HCT116 (cell line): ENCODE data around the gene POR. TPM values are rescaled to one million over a fixed set of nuclear protein-coding genes. Genes with fewer than 3 reads are reported as not detected.
"Not testable (repeated sequence)": the region's sequence is repeated elsewhere in the genome, so short reads cannot be mapped to it uniquely, and the experiment has no call there.

Source experiments
- ATAC-seq: fragments of 200-7000 bp; cut with Tn5 transposase; 2 replicates; pipeline ENCODE4 v1.9.1; 2020; ENCODE audit warnings: mild to moderate bottlenecking, moderate library complexity
- BruUV-seq: library from RNA; stranded (reverse); fragments of 400-500 nt; replicated peaks from 2 replicates; lab custom pipeline; 2021; lab: Mats Ljungman, UMichigan
- CTCF ChIA-PET: fragments of 300-600 bp; sonication (Branson Sonifier 250); formaldehyde crosslinking; loops from one replicate; lab custom pipeline; 2021; ENCODE audit warnings: antibody characterized with exemption; lab: Charles Lee
- POLR2A ChIA-PET: fragments of 300-600, 350-600 bp; sonication (Branson Sonifier 250); formaldehyde crosslinking; loops from one replicate; lab custom pipeline; 2021; ENCODE audit warnings: antibody characterized with exemption; lab: Charles Lee
- RAD21 ChIA-PET, 2 experiments: fragments of 300-600 bp; sonication (Branson Sonifier 250); formaldehyde crosslinking; loops; one replicate each; lab custom pipeline; 2023; ENCODE audit warnings: low total read pairs in 2 of 2; ENCODE audit not compliant: uncharacterized antibody in 2 of 2, unreplicated experiment in 2 of 2, low non-redundant PET in 1 of 2; lab: Charles Lee
- DNase-seq: peaks from one replicate; pipeline ENCODE4 v3.0.0-alpha.2; 2010; ENCODE audit warnings: low read depth, low spot score
- H2AFZ ChIP-seq: fragments of 200-600 bp; shearing (Covaris generic), sonication (generic); 2 replicates; pipeline ENCODE4 v1.6.1; 2017; ENCODE audit warnings: low read depth, mixed run types, mixed read lengths, antibody characterized with exemption, low read length; ENCODE audit not compliant: poor library complexity, severe bottlenecking
- H3K27ac ChIP-seq: 2 replicates; pipeline ENCODE4 v1.5.1; 2012; ENCODE audit warnings: low read depth, low read length
- H3K27me3 ChIP-seq: fragments of 200-600 bp; sonication (generic); 2 replicates; pipeline ENCODE4 v1.6.1; 2016; ENCODE audit warnings: mixed run types, low read length, mixed read lengths; ENCODE audit not compliant: insufficient read depth
- H3K36me3 ChIP-seq, 2 experiments: fragments of 200-500 bp in 1 of 2; fragments of 200-600 bp in 1 of 2; sonication (Bioruptor generic) in 1 of 2; sonication (generic) in 1 of 2; 2 replicates each; pipeline versions ENCODE4 v1.5.1 to v1.6.1; 2014 to 2016; ENCODE audit warnings: low read length in 2 of 2, inconsistent platforms in 1 of 2, mixed read lengths in 1 of 2, mixed run types in 1 of 2; ENCODE audit not compliant: insufficient read depth in 2 of 2, control insufficient read depth in 1 of 2
- H3K4me1 ChIP-seq, 2 experiments: fragments of 200-600 bp in 1 of 2; sonication (generic) in 1 of 2; 2 replicates each; pipeline versions ENCODE4 v1.5.1 to v1.6.1; 2012 to 2017; ENCODE audit warnings: low read length in 2 of 2, inconsistent platforms in 1 of 2, mild to moderate bottlenecking in 1 of 2, mixed read lengths in 1 of 2, mixed run types in 1 of 2, moderate library complexity in 1 of 2; ENCODE audit not compliant: insufficient read depth in 2 of 2, control insufficient read depth in 1 of 2
- H3K4me2 ChIP-seq: fragments of 200-600 bp; sonication (generic); 2 replicates; pipeline ENCODE4 v1.6.1; 2017; ENCODE audit warnings: mixed run types, low read length, mixed read lengths
- H3K4me3 ChIP-seq, 2 experiments: fragments of 200-600 bp in 1 of 2; sonication (generic) in 1 of 2; replicated peaks in 1 of 2; 2 replicates each; pipeline ENCODE4 v1.5.1; 2011 to 2016; ENCODE audit warnings: low read length in 2 of 2, control low read depth in 1 of 2, low read depth in 1 of 2, mild to moderate bottlenecking in 1 of 2, mixed read lengths in 1 of 2, mixed run types in 1 of 2
- H3K79me2 ChIP-seq: fragments of 200-600 bp; sonication (generic); 2 replicates; pipeline ENCODE4 v1.6.1; 2017; ENCODE audit warnings: mild to moderate bottlenecking, mixed run types, low read length, moderate library complexity, mixed read lengths; ENCODE audit not compliant: insufficient read depth
- H3K9ac ChIP-seq: fragments of 200-600 bp; sonication (generic); 2 replicates; pipeline ENCODE4 v1.6.1; 2016; ENCODE audit warnings: low read length, mixed read lengths
- H3K9me2 ChIP-seq: fragments of 200-600 bp; sonication (generic), shearing (Covaris generic); 2 replicates; pipeline ENCODE4 v1.6.1; 2017; ENCODE audit warnings: mixed run types, mild to moderate bottlenecking, moderate library complexity; ENCODE audit not compliant: insufficient read depth
- H3K9me3 ChIP-seq, 2 experiments: fragments of 200-500 bp in 1 of 2; fragments of 200-600 bp in 1 of 2; sonication (Bioruptor generic) in 1 of 2; sonication (generic) in 1 of 2; 2 replicates each; pipeline ENCODE4 v1.6.1; 2014 to 2017; ENCODE audit warnings: low read length in 2 of 2, mixed read lengths in 2 of 2, inconsistent platforms in 1 of 2, low read depth in 1 of 2, mild to moderate bottlenecking in 1 of 2, mixed run types in 1 of 2, moderate library complexity in 1 of 2; ENCODE audit not compliant: control insufficient read depth in 1 of 2, insufficient read depth in 1 of 2
- H4K20me1 ChIP-seq: fragments of 200-600 bp; sonication (generic), shearing (Covaris generic); 2 replicates; pipeline ENCODE4 v1.6.1; 2017; ENCODE audit warnings: mixed run types, mild to moderate bottlenecking, moderate library complexity; ENCODE audit not compliant: insufficient read depth
- EZH2 ChIP-seq: fragments of 200-600 bp; sonication (generic); IDR thresholded peaks from 2 replicates; pipeline ENCODE4 v1.6.1; 2017; ENCODE audit warnings: antibody characterized with exemption, mixed run types
- EZH2phosphoT487 ChIP-seq: fragments of 200-600 bp; IDR thresholded peaks from 2 replicates; pipeline ENCODE4 v1.6.1; 2018; ENCODE audit warnings: antibody characterized with exemption, borderline replicate concordance
- JUND ChIP-seq: IDR thresholded peaks from 2 replicates; pipeline ENCODE4 v1.6.1; 2012
- POLR2A ChIP-seq: IDR thresholded peaks from 2 replicates; pipeline ENCODE4 v1.7.0; 2011; ENCODE audit warnings: borderline replicate concordance; ENCODE audit not compliant: insufficient read depth, insufficient read length; ENCODE audit errors: extremely low read depth
- REST ChIP-seq: IDR thresholded peaks from 2 replicates; pipeline ENCODE4 v1.6.1; 2012; ENCODE audit warnings: low read depth
- SP1 ChIP-seq: IDR thresholded peaks from 2 replicates; pipeline ENCODE4 v1.6.1; 2012; ENCODE audit warnings: low read depth
- ZNF274 ChIP-seq: fragments of 200-500 bp; sonication (Bioruptor generic); IDR thresholded peaks from 2 replicates; pipeline ENCODE4 v1.6.1; 2014; ENCODE audit warnings: mild to moderate bottlenecking, low read depth, low read length, inconsistent platforms
- intact Hi-C: fragments of 100-400 bp; cut with micrococcal nuclease; formaldehyde crosslinking; loops from 2 replicates; pipeline ENCODE4 v1.10.0; 2022
- total RNA-seq: library from RNA; stranded (reverse); gene quantifications from one replicate; pipeline ENCODE4 v1.2.1, GENCODE V29; 2021; ENCODE audit not compliant: unreplicated experiment
- TF ChIP-seq, protein P1 (sequence below): IDR thresholded peaks from 2 replicates; pipeline ENCODE4 v1.6.1; 2012

POR gene
- total RNA-seq, 1 experiment from 2014 or later: 120 TPM

DNA sequence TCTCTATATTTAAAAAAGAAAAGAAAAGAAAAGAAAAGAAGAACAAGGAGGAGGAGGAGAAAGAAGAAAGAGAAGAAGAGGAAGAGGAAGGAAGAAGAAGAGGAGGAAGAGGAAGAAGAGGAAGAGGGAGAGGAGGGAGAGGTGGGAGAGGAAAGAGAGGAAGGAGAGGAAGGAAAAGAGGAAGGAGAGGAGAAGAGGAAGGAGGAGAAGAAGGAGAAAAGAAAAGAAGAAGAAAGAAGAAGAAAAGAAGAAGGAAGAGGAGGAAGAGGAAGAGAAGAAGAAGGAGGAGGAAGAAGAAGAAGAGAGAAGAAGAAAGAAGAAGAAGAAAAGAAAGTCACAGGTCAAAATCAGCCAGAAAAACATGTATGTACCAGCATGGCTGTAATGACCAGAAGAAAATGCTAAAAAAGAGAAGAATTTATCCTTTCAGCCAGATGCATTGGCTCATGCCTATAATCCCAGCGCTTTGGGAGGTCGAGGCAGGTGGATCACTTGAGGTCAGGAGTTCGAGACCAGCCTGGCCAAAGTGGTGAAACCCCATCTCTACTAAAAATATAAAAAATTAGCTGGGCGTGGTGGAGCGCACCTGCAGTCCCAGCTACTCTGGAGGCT, 5.3 kb upstream of the POR start:
- H4K20me1 ChIP-seq: no peaks in the 10 kb centered on the region
- intact Hi-C loops: no loop called here
- H3K9me3 ChIP-seq: no peaks in the 10 kb centered on the region
- CTCF ChIA-PET: no interaction called here
- H3K4me2 ChIP-seq: no peak overlapping the region
- no peak overlapping the region for H3K9ac ChIP-seq
- BruUV-seq: no TSS peak
- H3K27me3 ChIP-seq: no peaks in the 10 kb centered on the region
- no peaks in the 10 kb centered on the region for H3K36me3 ChIP-seq
- no peak overlapping the region for H3K4me3 ChIP-seq
- DNase-seq: no peak
- H3K79me2 ChIP-seq: no peaks in the 10 kb centered on the region
- no peak for ATAC-seq
- no peaks in the 10 kb centered on the region for H3K9me2 ChIP-seq
- POLR2A ChIA-PET: no interaction called here
- H3K4me1 ChIP-seq: peaks cover 3 to 14% of the 10 kb centered on the region in 2 experiments; a peak in 3 of 4 replicates
- no peak for TF ChIP-seq EZH2
- TF ChIP-seq, protein P1, sequence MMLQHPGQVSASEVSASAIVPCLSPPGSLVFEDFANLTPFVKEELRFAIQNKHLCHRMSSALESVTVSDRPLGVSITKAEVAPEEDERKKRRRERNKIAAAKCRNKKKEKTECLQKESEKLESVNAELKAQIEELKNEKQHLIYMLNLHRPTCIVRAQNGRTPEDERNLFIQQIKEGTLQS: no peak
- no peak for TF ChIP-seq EZH2phosphoT487
- no peak for TF ChIP-seq JUND
- TF ChIP-seq SP1: no peak
- TF ChIP-seq REST: no peak
- no peak for TF ChIP-seq ZNF274
- TF ChIP-seq POLR2A: no peak
- no peak overlapping the region for H3K27ac ChIP-seq
- no peak overlapping the region for H2AFZ ChIP-seq
- RAD21 ChIA-PET: no interaction called here

DNA sequence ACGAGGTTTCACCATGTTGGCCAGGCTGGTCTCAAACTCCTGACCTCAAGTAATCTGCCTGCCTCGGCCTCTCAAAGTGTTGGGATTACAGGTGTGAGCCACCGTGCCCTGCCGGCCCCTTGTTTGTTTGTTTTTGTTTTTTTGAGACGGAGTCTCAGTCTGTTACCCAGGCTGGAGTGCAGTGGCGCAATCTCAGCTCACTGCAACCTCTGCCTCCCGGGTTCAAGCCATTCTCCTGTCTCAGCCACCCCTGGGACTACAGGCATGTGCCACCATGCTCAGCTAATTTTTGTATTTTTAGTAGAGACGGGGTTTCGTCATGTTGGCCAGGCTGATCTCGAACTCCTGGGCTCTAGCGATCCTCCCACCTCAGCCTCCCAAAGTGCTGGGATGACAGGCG, 3.8 kb upstream of the POR start:
- DNase-seq, H3K9me2 ChIP-seq, H3K27ac ChIP-seq, intact Hi-C loops, H3K9me3 ChIP-seq, RAD21 ChIA-PET, H3K27me3 ChIP-seq, H3K36me3 ChIP-seq, H3K9ac ChIP-seq, CTCF ChIA-PET, BruUV-seq, H3K79me2 ChIP-seq, ATAC-seq, H2AFZ ChIP-seq, H3K4me3 ChIP-seq, H3K4me2 ChIP-seq, H4K20me1 ChIP-seq: not testable (repeated sequence)
- POLR2A ChIA-PET: interaction anchor here (1.3 kb wide), 1 partner anchor 9 kb away, joined by 4 read pairs; no protein-coding TSS in a partner anchor
- peaks cover 4 to 16% of the 10 kb centered on the region in 2 experiments; a peak in 3 of 4 replicates for H3K4me1 ChIP-seq
